Endodermal cell (in vitro differentiated cells): ENCODE results near the gene OR10H3. TPM values are rescaled to one million over a fixed set of nuclear protein-coding genes. Genes with fewer than 3 reads are reported as not detected.

ENCODE experiments used
- DNase-seq: peaks from one replicate; pipeline ENCODE4 v3.0.0-alpha.2; 2017
- H3K27ac ChIP-seq: 2 replicates; pipeline ENCODE4 v1.5.1; 2013; ENCODE audit warnings: mild to moderate bottlenecking, low read depth, low read length, moderate library complexity
- H3K27me3 ChIP-seq: 2 replicates; pipeline ENCODE4 v1.6.1; 2013; ENCODE audit warnings: mild to moderate bottlenecking, low read length, moderate library complexity; ENCODE audit not compliant: insufficient read depth, control insufficient read depth, poor library complexity, severe bottlenecking
- H3K36me3 ChIP-seq: 2 replicates; pipeline ENCODE4 v1.7.0; 2013; ENCODE audit warnings: mild to moderate bottlenecking, low read length, moderate library complexity; ENCODE audit not compliant: control insufficient read depth, insufficient read depth
- H3K4me1 ChIP-seq: one replicate; pipeline ENCODE4 v1.7.0; 2013; ENCODE audit warnings: low read length; ENCODE audit not compliant: control insufficient read depth, insufficient read depth
- H3K4me3 ChIP-seq: 2 replicates; pipeline ENCODE4 v1.5.1; 2013; ENCODE audit warnings: mild to moderate bottlenecking, low read length, moderate library complexity
- H3K9ac ChIP-seq: 2 replicates; pipeline ENCODE4 v1.6.1; 2013; ENCODE audit warnings: mild to moderate bottlenecking, low read length, moderate library complexity; ENCODE audit not compliant: poor library complexity, severe bottlenecking; ENCODE audit errors: extremely low read depth
- H3K9me3 ChIP-seq: 2 replicates; pipeline ENCODE4 v1.6.1; 2013; ENCODE audit warnings: mild to moderate bottlenecking, low read length, moderate library complexity; ENCODE audit not compliant: control insufficient read depth
- H3K27ac Mint-ChIP-seq: 2 replicates; pipeline ENCODE4 v1.8.0; 2020; ENCODE audit warnings: mixed read lengths
- H3K27me3 Mint-ChIP-seq: 2 replicates; pipeline ENCODE4 v1.8.0; 2021; ENCODE audit warnings: mild to moderate bottlenecking, mixed read lengths; ENCODE audit not compliant: insufficient read depth
- H3K36me3 Mint-ChIP-seq: 2 replicates; pipeline ENCODE4 v1.8.0; 2020; ENCODE audit warnings: low read depth, mixed read lengths
- H3K4me1 Mint-ChIP-seq: 2 replicates; pipeline ENCODE4 v1.8.0; 2020; ENCODE audit warnings: mixed read lengths
- H3K4me3 Mint-ChIP-seq: 2 replicates; pipeline ENCODE4 v1.8.0; 2020; ENCODE audit warnings: mild to moderate bottlenecking, moderate library complexity, mixed read lengths
- H3K9me3 Mint-ChIP-seq: 2 replicates; pipeline ENCODE4 v1.8.0; 2020; ENCODE audit warnings: mild to moderate bottlenecking, mixed read lengths
- CTCF ChIP-seq: fragments of 200-600 bp; sonication (generic); conservative IDR thresholded peaks from 2 replicates; pipeline ENCODE4 v1.5.0; 2021; ENCODE audit warnings: antibody characterized with exemption, mild to moderate bottlenecking
- WGBS, 2 experiments: methylation state at CpG; one replicate each; pipeline versions ENCODE4 v1.1.5 to v1.1.7; 2013; ENCODE audit warnings: missing lambda C conversion rate in 2 of 2, mixed read lengths in 1 of 2; ENCODE audit not compliant: insufficient coverage in 1 of 2, insufficient read length in 1 of 2; 5-methylcytosine and 5-hydroxymethylcytosine counted together
- total RNA-seq, 2 donors: library from RNA; stranded (reverse); fragmentation: NEBNext Ultra II Directional in 1 of 2; extraction: Animal tissue kit (Norgen Biotek cat#: 25700) in 1 of 2; gene quantifications; 2 replicates in 1 of 2; 3 replicates in 1 of 2; pipeline ENCODE4 v1.2.1, GENCODE V29; 2021

The OR10H3 gene
- total RNA-seq, 2 donors from 2014 or later: not detected

DNA sequence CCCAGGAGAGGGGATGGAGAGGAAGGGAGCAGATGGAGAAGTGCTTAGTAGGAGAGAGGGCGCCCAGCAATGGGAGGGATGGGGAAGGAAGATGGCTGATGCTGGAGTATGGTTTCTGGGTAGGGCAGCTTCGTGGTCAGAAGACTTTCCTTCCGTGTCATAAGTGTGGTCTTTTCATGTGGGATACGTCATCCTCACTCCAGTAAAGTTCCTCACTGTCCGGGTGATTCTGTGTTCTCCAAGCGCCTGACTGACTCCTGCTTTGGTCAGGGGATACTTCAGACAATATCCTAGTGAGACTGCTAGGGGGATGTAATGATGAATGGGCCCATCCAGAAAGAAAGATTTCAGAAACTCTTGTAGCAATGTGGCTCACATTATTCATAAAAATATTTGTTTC lies 3.9 kb upstream of the OR10H3 start:
- no peak overlapping the region for H3K27ac Mint-ChIP-seq
- Histone ChIP-seq H3K9ac (no peak overlapping the region), H3K27ac (no peak overlapping the region), H3K27me3 (no peaks in the 10 kb centered on the region), H3K36me3 (no peaks in the 10 kb centered on the region), H3K9me3 (peaks cover 73% of the 10 kb centered on the region), H3K4me1 (no peaks in the 10 kb centered on the region), H3K4me3 (no peak overlapping the region)
- H3K4me3 Mint-ChIP-seq: no peak overlapping the region
- H3K27me3 Mint-ChIP-seq: no peaks in the 10 kb centered on the region
- no peaks in the 10 kb centered on the region for H3K4me1 Mint-ChIP-seq
- H3K36me3 Mint-ChIP-seq: no peaks in the 10 kb centered on the region
- no peak for DNase-seq
- TF ChIP-seq CTCF: no peak
- H3K9me3 Mint-ChIP-seq: peaks cover 87% of the 10 kb centered on the region
- 43 to 53% methylated on average over 1 to 6 of the region's 6 CpGs for WGBS, 2 experiments

DNA sequence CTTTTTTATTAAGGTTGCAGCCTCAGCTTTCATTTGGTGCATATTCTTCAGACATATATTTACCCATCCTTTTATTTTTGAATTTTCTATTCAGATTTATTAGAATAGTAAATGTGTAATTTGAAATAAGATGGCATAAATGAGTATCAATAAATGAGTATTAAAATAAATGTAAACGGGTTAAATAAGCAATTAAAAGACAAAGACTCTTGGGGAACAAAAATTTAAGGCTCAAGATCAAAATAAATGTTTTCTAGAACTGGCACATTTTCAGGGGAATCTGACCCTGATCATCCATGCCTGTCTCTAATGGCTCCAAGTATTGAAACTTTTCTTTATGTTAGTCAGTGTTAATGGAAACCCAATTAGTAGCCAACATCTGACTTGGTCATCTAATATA lies 3.0 kb downstream of the OR10H3 start:
- no peak for TF ChIP-seq CTCF
- Histone ChIP-seq H3K9me3 (peaks cover 64% of the 10 kb centered on the region), H3K36me3 (no peaks in the 10 kb centered on the region), H3K27ac (no peak overlapping the region), H3K4me3 (no peak overlapping the region), H3K4me1 (no peaks in the 10 kb centered on the region), H3K27me3 (no peaks in the 10 kb centered on the region), H3K9ac (no peak overlapping the region)
- no peak overlapping the region for H3K4me3 Mint-ChIP-seq
- H3K9me3 Mint-ChIP-seq: peaks cover 73% of the 10 kb centered on the region
- H3K27me3 Mint-ChIP-seq: no peaks in the 10 kb centered on the region
- 33 to 50% methylated on average over 1 of the region's 1 CpG for WGBS, 2 experiments
- no peaks in the 10 kb centered on the region for H3K4me1 Mint-ChIP-seq
- H3K27ac Mint-ChIP-seq: no peak overlapping the region
- H3K36me3 Mint-ChIP-seq: no peaks in the 10 kb centered on the region
- DNase-seq: no peak

- H3K27me3 Mint-ChIP-seq: no peaks in the 10 kb centered on the region
- H3K4me3 Mint-ChIP-seq: no peak overlapping the region
- WGBS, 2 experiments: 73 to 86% methylated on average over 2 of the region's 2 CpGs
- no peaks in the 10 kb centered on the region for H3K4me1 Mint-ChIP-seq
- no peak for TF ChIP-seq CTCF
- H3K4me1 ChIP-seq: no peaks in the 10 kb centered on the region
- no peak overlapping the region for H3K4me3 ChIP-seq
- no peak for DNase-seq
- H3K9me3 Mint-ChIP-seq: peaks cover 74% of the 10 kb centered on the region
- H3K27ac Mint-ChIP-seq: no peak overlapping the region
- no peaks in the 10 kb centered on the region for H3K36me3 ChIP-seq
- no peak overlapping the region for H3K9ac ChIP-seq
- no peaks in the 10 kb centered on the region for H3K36me3 Mint-ChIP-seq
- peaks cover 74% of the 10 kb centered on the region for H3K9me3 ChIP-seq
- no peak overlapping the region for H3K27ac ChIP-seq
- no peaks in the 10 kb centered on the region for H3K27me3 ChIP-seq
Observed at GRCh38 chr19:15748239-15748638, 10.5 kb downstream of the OR10H3 start.
